Panc1 (cell line): ENCODE measurements around the gene TBC1D24. TPM values are rescaled to one million over a fixed set of nuclear protein-coding genes. Genes with fewer than 3 reads are reported as not detected.

Experiments
- ATAC-seq: fragments of 200-7000 bp; cut with Tn5 transposase; 2 replicates; pipeline ENCODE4 v1.9.1; 2020; ENCODE audit warnings: mild to moderate bottlenecking, moderate library complexity
- BruUV-seq: library from RNA; stranded (reverse); fragments of 400-500 nt; replicated peaks from 2 replicates; lab custom pipeline; 2021; lab: Mats Ljungman, UMichigan
- CTCF ChIA-PET: fragments of 300-600 bp; sonication (Branson Sonifier 250); formaldehyde crosslinking; loops from one replicate; lab custom pipeline; 2022; ENCODE audit warnings: antibody characterized with exemption; lab: Charles Lee
- POLR2A ChIA-PET: fragments of 300-600 bp; sonication (Branson Sonifier 250); formaldehyde crosslinking; loops from one replicate; lab custom pipeline; 2022; ENCODE audit warnings: antibody characterized with exemption; lab: Charles Lee
- DNase-seq: peaks from one replicate; pipeline ENCODE4 v3.0.0-alpha.2; 2010; ENCODE audit warnings: low read depth, low spot score
- H3K27ac ChIP-seq: 2 replicates; pipeline ENCODE4 v1.5.1; 2011; ENCODE audit warnings: mild to moderate bottlenecking, low read length, inconsistent platforms
- H3K27me3 ChIP-seq: fragments of 200-500 bp; sonication (Bioruptor generic); 2 replicates; pipeline ENCODE4 v1.6.0; 2014; ENCODE audit warnings: low read length, inconsistent platforms; ENCODE audit not compliant: control insufficient read depth, insufficient read depth
- H3K36me3 ChIP-seq: fragments of 200-500 bp; sonication (Bioruptor generic); 2 replicates; pipeline ENCODE4 v1.5.1; 2014; ENCODE audit warnings: inconsistent platforms, mild to moderate bottlenecking, low read length, moderate library complexity; ENCODE audit not compliant: control insufficient read depth, insufficient read depth
- H3K4me1 ChIP-seq: 2 replicates; pipeline ENCODE4 v1.5.1; 2011; ENCODE audit warnings: inconsistent platforms, mild to moderate bottlenecking, low read length, moderate library complexity; ENCODE audit not compliant: control insufficient read depth, insufficient read depth
- H3K4me3 ChIP-seq, 2 experiments: 2 replicates each; pipeline ENCODE4 v1.5.1; 2011 to 2012; ENCODE audit warnings: low read depth in 2 of 2, low read length in 2 of 2, mild to moderate bottlenecking in 2 of 2, inconsistent platforms in 1 of 2, moderate library complexity in 1 of 2
- H3K9me3 ChIP-seq: fragments of 200-500 bp; sonication (Bioruptor generic); 2 replicates; pipeline ENCODE4 v1.5.1; 2014; ENCODE audit warnings: low read depth, mild to moderate bottlenecking, inconsistent platforms, low read length, moderate library complexity; ENCODE audit not compliant: control insufficient read depth, insufficient read depth
- CTCF ChIP-seq: fragments of 450-650 bp; IDR thresholded peaks from 2 replicates; pipeline ENCODE4 v1.5.1; 2017; ENCODE audit warnings: mild to moderate bottlenecking
- POLR2AphosphoS5 ChIP-seq: IDR thresholded peaks from 2 replicates; pipeline ENCODE4 v1.6.1; 2012; ENCODE audit warnings: mild to moderate bottlenecking, low read depth, low read length, moderate library complexity
- SIN3A ChIP-seq: IDR thresholded peaks from 2 replicates; pipeline ENCODE4 v1.6.1; 2012; ENCODE audit warnings: low read depth, mild to moderate bottlenecking, low read length, moderate library complexity, borderline replicate concordance; ENCODE audit not compliant: insufficient read depth
- TCF7L2 ChIP-seq: IDR thresholded peaks from 2 replicates; pipeline ENCODE4 v1.6.1; 2011; ENCODE audit warnings: mild to moderate bottlenecking, low read depth, low read length, inconsistent platforms
- in situ Hi-C: cut with HindIII; loops from 2 replicates; pipeline ENCODE4 v1.10.0; 2016; ENCODE audit warnings: low sequenced_read_pairs, low pct_unique_long_range_greater_than_20kb
- intact Hi-C: fragments of 100-400 bp; cut with micrococcal nuclease; formaldehyde crosslinking; loops from one replicate; pipeline ENCODE4 v1.10.0; 2022; ENCODE audit not compliant: unreplicated experiment
- total RNA-seq: library from RNA; stranded (reverse); gene quantifications from one replicate; pipeline ENCODE4 v1.2.1, GENCODE V29; 2021; ENCODE audit not compliant: unreplicated experiment
- TF ChIP-seq, protein P1 (sequence below), 2 experiments: IDR thresholded peaks; 2 replicates each; pipeline ENCODE4 v1.6.1; 2011 to 2012; ENCODE audit warnings: low read depth in 2 of 2, control low read depth in 1 of 2, low read length in 1 of 2, mild to moderate bottlenecking in 1 of 2, moderate library complexity in 1 of 2; ENCODE audit not compliant: insufficient read depth in 1 of 2

The TBC1D24 gene
- total RNA-seq, 1 experiment from 2014 or later: 26.7 TPM

DNA sequence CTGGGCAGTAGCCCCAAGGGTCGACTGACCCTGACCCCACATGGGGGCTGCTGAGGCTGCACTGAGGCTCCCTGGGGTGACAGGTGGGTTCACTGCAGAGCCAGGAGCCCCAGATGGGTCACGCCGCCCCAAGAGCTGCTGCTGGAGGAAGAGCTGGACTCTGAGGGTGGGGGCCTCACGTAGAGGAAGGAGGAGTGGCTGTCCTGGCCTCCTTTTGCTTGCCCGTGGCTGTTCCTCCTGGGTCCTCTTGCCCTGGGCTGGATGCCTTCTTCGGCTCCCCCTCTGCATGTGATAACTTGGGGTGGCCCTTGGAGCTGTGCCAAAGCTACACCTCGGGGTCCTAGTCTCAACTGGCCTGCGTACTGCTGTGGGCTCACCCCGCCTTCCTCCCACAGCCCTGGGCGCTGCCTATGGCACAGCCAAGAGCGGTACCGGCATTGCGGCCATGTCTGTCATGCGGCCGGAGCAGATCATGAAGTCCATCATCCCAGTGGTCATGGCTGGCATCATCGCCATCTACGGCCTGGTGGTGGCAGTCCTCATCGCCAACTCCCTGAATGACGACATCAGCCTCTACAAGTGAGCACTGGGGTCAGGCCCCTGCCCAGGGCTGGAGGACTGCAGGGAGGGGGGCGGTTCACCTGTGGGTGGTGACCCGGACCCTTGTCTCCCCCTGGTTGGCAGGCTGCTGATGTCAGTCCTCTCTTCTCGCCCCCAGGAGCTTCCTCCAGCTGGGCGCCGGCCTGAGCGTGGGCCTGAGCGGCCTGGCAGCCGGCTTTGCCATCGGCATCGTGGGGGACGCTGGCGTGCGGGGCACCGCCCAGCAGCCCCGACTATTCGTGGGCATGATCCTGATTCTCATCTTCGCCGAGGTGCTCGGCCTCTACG is 44.1 kb downstream of the TBC1D24 start:
- no peaks in the 10 kb centered on the region for H3K27me3 ChIP-seq
- no TSS peak for BruUV-seq
- no peak for TF ChIP-seq CTCF
- TF ChIP-seq POLR2AphosphoS5: no peak
- TF ChIP-seq, protein P1, sequence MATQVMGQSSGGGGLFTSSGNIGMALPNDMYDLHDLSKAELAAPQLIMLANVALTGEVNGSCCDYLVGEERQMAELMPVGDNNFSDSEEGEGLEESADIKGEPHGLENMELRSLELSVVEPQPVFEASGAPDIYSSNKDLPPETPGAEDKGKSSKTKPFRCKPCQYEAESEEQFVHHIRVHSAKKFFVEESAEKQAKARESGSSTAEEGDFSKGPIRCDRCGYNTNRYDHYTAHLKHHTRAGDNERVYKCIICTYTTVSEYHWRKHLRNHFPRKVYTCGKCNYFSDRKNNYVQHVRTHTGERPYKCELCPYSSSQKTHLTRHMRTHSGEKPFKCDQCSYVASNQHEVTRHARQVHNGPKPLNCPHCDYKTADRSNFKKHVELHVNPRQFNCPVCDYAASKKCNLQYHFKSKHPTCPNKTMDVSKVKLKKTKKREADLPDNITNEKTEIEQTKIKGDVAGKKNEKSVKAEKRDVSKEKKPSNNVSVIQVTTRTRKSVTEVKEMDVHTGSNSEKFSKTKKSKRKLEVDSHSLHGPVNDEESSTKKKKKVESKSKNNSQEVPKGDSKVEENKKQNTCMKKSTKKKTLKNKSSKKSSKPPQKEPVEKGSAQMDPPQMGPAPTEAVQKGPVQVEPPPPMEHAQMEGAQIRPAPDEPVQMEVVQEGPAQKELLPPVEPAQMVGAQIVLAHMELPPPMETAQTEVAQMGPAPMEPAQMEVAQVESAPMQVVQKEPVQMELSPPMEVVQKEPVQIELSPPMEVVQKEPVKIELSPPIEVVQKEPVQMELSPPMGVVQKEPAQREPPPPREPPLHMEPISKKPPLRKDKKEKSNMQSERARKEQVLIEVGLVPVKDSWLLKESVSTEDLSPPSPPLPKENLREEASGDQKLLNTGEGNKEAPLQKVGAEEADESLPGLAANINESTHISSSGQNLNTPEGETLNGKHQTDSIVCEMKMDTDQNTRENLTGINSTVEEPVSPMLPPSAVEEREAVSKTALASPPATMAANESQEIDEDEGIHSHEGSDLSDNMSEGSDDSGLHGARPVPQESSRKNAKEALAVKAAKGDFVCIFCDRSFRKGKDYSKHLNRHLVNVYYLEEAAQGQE (IDR thresholded peaks at IDR 0.05; ENCODE audit: insufficient read depth in 1 of 2, low read depth in 2 of 2, low read length in 1 of 2): no peak
- TF ChIP-seq TCF7L2: no peak
- no peak; the same call in 1 of the 2 replicates for TF ChIP-seq SIN3A
- in situ Hi-C loops: no loop called here
- H3K36me3 ChIP-seq: peaks cover 2% of the 10 kb centered on the region; the same call in 1 of the 2 replicates
- peak overlapping the region in 1 of 2 experiments; percentile 10; a peak in 1 of 4 replicates for H3K4me3 ChIP-seq
- DNase-seq: no peak
- ChIA-PET CTCF (interaction anchor here (0.8 kb wide), 1 partner anchor 18 kb away, joined by 3 read pairs; no protein-coding TSS in a partner anchor), POLR2A (no interaction called here)
- intact Hi-C loops: no loop called here
- ATAC-seq: peak; percentile 19
- H3K9me3 ChIP-seq: no peaks in the 10 kb centered on the region
- H3K27ac ChIP-seq: peak overlapping the region; percentile 66
- H3K4me1 ChIP-seq: peaks cover 42% of the 10 kb centered on the region

DNA sequence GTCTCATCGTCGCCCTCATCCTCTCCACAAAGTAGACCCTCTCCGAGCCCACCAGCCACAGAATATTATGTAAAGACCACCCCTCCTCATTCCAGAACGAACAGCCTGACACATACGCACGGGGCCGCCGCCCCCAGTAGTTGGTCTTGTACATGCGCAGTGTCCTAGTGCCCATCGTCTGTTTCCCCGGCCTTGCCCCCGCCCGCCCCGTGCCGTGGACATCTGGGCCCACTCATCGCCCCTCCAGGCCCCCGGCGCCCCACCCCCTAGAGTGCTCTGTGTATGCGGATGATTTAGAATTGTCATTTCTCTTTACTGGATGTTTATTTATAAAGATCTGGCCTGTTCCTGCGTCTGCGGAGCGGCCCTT is 44.8 kb downstream of the TBC1D24 start:
- TF ChIP-seq POLR2AphosphoS5 (no peak), SIN3A (no peak), TCF7L2 (no peak), CTCF (no peak)
- TF ChIP-seq, protein P1 (IDR thresholded peaks at IDR 0.05; ENCODE audit: insufficient read depth in 1 of 2, low read depth in 2 of 2, low read length in 1 of 2): no peak
- Histone ChIP-seq H3K4me1 (peaks cover 42% of the 10 kb centered on the region), H3K27ac (peak overlapping the region; percentile 61; the same call in 1 of the 2 replicates), H3K4me3 (peak overlapping the region in 1 of 2 experiments; percentile 36; a peak in 2 of 4 replicates), H3K36me3 (no peaks in the 10 kb centered on the region; the same call in 1 of the 2 replicates), H3K9me3 (no peaks in the 10 kb centered on the region), H3K27me3 (no peaks in the 10 kb centered on the region)
- peak; percentile 5 for ATAC-seq
- DNase-seq: no peak
- no TSS peak for BruUV-seq
- ChIA-PET POLR2A (no interaction called here), CTCF (interaction anchor here (0.6 to 0.8 kb wide), 3 partner anchors 18 to 147 kb away, joined by 3 to 5 read pairs (median 4); no protein-coding TSS in a partner anchor)
- in situ Hi-C loops (no loop called here), intact Hi-C loops (no loop called here)
